Measurements from ENCODE around the gene FBXL2.

Gene FBXL2

GRCh38 chr3:33372218-33373081, 95.2 kb downstream of the FBXL2 start:
- DNase-seq (ENCODE audit: low read depth, low spot score), result no peak
- ChIA-PET CTCF (interaction anchor here (0.6 to 14.9 kb wide), 70 partner anchors 8 to 425 kb away, joined by 3 to 425 read pairs (median 5); partner anchors contain the start of genes CRTAP, FBXL2 and UBP1), POLR2A (interaction anchor here (1.0 kb wide), 1 partner anchor 241 kb away, joined by 3 read pairs; no protein-coding TSS in a partner anchor)
- peak; percentile 79 for TF ChIP-seq CTCF (IDR thresholded peaks at IDR 0.05; ENCODE audit: insufficient read depth, low read length, missing control alignments)
- no peak overlapping the region for H3K4me3 ChIP-seq (ENCODE audit: low read depth, low read length)

GRCh38 chr3:33373082-33373437, 95.8 kb downstream of the FBXL2 start:
- POLR2A ChIA-PET, result interaction anchor here (1.0 kb wide), 1 partner anchor 242 kb away, joined by 3 read pairs; no protein-coding TSS in a partner anchor
- no peak overlapping the region for H3K4me3 ChIP-seq (ENCODE audit: low read depth, low read length)
- DNase-seq (ENCODE audit: low read depth, low spot score), result no peak
- CTCF ChIA-PET, result interaction anchor here (0.6 to 14.9 kb wide), 67 partner anchors 8 to 425 kb away, joined by 3 to 425 read pairs (median 5); partner anchors contain the start of genes CRTAP, FBXL2 and UBP1
- TF ChIP-seq CTCF (IDR thresholded peaks at IDR 0.05; ENCODE audit: insufficient read depth, low read length, missing control alignments), result no peak

GRCh38 chr3:33377489-33377888, 100.2 kb downstream of the FBXL2 start:
- TF ChIP-seq CTCF (IDR thresholded peaks at IDR 0.05; ENCODE audit: insufficient read depth, low read length, missing control alignments), result no peak
- ChIA-PET CTCF (interaction anchor here (1.4 to 14.9 kb wide), 3 partner anchors 9 to 245 kb away, joined by 6 to 425 read pairs (median 9); no protein-coding TSS in a partner anchor), POLR2A (no interaction called here)
- DNase-seq (ENCODE audit: low read depth, low spot score), result no peak
- H3K4me3 ChIP-seq (ENCODE audit: low read depth, low read length), result no peak overlapping the region

GRCh38 chr3:33377931-33378330, 100.7 kb downstream of the FBXL2 start:
- ChIA-PET CTCF (interaction anchor here (1.0 to 14.9 kb wide), 4 partner anchors 9 to 409 kb away, joined by 3 to 425 read pairs (median 8); no protein-coding TSS in a partner anchor), POLR2A (no interaction called here)
- no peak for DNase-seq (ENCODE audit: low read depth, low spot score)
- no peak for TF ChIP-seq CTCF (IDR thresholded peaks at IDR 0.05; ENCODE audit: insufficient read depth, low read length, missing control alignments)
- H3K4me3 ChIP-seq (ENCODE audit: low read depth, low read length), result no peak overlapping the region

- H3K4me3 ChIP-seq (ENCODE audit: low read depth, low read length), result no peak overlapping the region
- POLR2A ChIA-PET, result no interaction called here
- no peak for DNase-seq (ENCODE audit: low read depth, low spot score)
- CTCF ChIA-PET, result interaction anchor here (0.9 to 14.9 kb wide), 3 partner anchors 8 to 306 kb away, joined by 3 to 425 read pairs (median 12); no protein-coding TSS in a partner anchor
- no peak for TF ChIP-seq CTCF (IDR thresholded peaks at IDR 0.05; ENCODE audit: insufficient read depth, low read length, missing control alignments)
Measured at GRCh38 chr3:33380653-33381052, 103.4 kb downstream of the FBXL2 start.

GRCh38 chr3:33383951-33384350, 106.7 kb downstream of the FBXL2 start:
- TF ChIP-seq CTCF (IDR thresholded peaks at IDR 0.05; ENCODE audit: insufficient read depth, low read length, missing control alignments), result no peak
- H3K4me3 ChIP-seq (ENCODE audit: low read depth, low read length), result no peak overlapping the region
- CTCF ChIA-PET, result interaction anchor here (2.2 to 5.8 kb wide), 2 partner anchors 11 to 252 kb away, joined by 6 to 53 read pairs; no protein-coding TSS in a partner anchor
- POLR2A ChIA-PET, result no interaction called here
- no peak for DNase-seq (ENCODE audit: low read depth, low spot score)
